ENCODE measurements around the gene MSRB2. TPM values are rescaled to one million over a fixed set of nuclear protein-coding genes. Genes with fewer than 3 reads are reported as not detected.

MSRB2 gene
- total and polyA plus RNA-seq, 2 experiments from 2014 or later, result 9.5 to 34.6 TPM

DNA sequence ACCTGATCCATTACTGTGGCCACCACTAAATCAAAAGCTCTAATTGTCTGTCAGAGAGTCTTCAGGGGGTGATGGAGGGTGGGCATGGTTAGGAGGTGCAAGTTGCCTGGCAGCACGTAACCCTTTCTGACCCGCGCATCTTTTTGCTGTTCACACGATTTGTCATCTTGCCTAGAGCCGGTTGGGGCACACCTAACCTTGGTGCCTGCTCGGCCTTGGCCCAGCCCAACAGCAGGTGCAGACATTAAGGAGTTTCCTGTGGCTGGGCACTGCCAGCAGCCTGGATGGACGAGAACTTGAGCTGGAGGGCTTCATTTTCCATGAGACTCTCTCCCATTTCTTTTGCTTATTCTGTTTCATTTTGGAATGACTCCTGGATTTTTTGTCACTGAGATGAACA, 55.7 kb downstream of the MSRB2 start:
- Histone ChIP-seq H3K27ac (ENCODE audit: low read depth) (no peak overlapping the region), H4K20me1 (replicated peaks; ENCODE audit: insufficient read depth) (no peaks in the 10 kb centered on the region), H3F3A (replicated peaks; ENCODE audit: low read depth) (no peaks in the 10 kb centered on the region), H2AFZ (no peak overlapping the region), H3K27me3 (ENCODE audit: insufficient read depth) (no peaks in the 10 kb centered on the region), H3K4me1 (ENCODE audit: insufficient read depth) (no peaks in the 10 kb centered on the region), H3K4me2 (no peak overlapping the region), H3K36me3 (ENCODE audit: insufficient read depth) (no peaks in the 10 kb centered on the region), H3K9me2 (ENCODE audit: insufficient read depth) (no peaks in the 10 kb centered on the region), H3K4me3 (no peak overlapping the region), H3K79me2 (replicated peaks; ENCODE audit: insufficient read depth) (no peaks in the 10 kb centered on the region)
- H3K4me1 Mint-ChIP-seq, result no peaks in the 10 kb centered on the region
- H3K27ac Mint-ChIP-seq, result no peak overlapping the region
- no peaks in the 10 kb centered on the region for H3K36me3 Mint-ChIP-seq (ENCODE audit: low read depth)
- no peaks in the 10 kb centered on the region for H3K27me3 Mint-ChIP-seq (ENCODE audit: insufficient read depth, low read depth, poor library complexity)
- H3K4me3 Mint-ChIP-seq, result no peak overlapping the region
- TF ChIP-seq EZH2 (IDR thresholded peaks at IDR 0.05; ENCODE audit: low read depth, unreplicated experiment) (no peak), REST (IDR thresholded peaks at IDR 0.05; ENCODE audit: unreplicated experiment) (no peak), NANOG (IDR thresholded peaks at IDR 0.05; ENCODE audit: borderline replicate concordance) (no peak), EZH2phosphoT487 (IDR thresholded peaks at IDR 0.05; ENCODE audit: unreplicated experiment) (no peak), CREB1 (CRISPR knock-in tag; IDR thresholded peaks at IDR 0.05; ENCODE audit: low read depth) (no peak), ZNF114 (CRISPR knock-in tag; IDR thresholded peaks at IDR 0.05) (no peak), JUNB (IDR thresholded peaks at IDR 0.05; ENCODE audit: unreplicated experiment) (no peak), STAT1 (IDR thresholded peaks at IDR 0.05; ENCODE audit: unreplicated experiment) (no peak), POLR2AphosphoS5 (IDR thresholded peaks at IDR 0.05; ENCODE audit: low read depth) (no peak)
- TF ChIP-seq, protein P1, sequence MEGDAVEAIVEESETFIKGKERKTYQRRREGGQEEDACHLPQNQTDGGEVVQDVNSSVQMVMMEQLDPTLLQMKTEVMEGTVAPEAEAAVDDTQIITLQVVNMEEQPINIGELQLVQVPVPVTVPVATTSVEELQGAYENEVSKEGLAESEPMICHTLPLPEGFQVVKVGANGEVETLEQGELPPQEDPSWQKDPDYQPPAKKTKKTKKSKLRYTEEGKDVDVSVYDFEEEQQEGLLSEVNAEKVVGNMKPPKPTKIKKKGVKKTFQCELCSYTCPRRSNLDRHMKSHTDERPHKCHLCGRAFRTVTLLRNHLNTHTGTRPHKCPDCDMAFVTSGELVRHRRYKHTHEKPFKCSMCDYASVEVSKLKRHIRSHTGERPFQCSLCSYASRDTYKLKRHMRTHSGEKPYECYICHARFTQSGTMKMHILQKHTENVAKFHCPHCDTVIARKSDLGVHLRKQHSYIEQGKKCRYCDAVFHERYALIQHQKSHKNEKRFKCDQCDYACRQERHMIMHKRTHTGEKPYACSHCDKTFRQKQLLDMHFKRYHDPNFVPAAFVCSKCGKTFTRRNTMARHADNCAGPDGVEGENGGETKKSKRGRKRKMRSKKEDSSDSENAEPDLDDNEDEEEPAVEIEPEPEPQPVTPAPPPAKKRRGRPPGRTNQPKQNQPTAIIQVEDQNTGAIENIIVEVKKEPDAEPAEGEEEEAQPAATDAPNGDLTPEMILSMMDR (conservative IDR thresholded peaks at IDR 0.05; ENCODE audit: low read depth in 2 of 2), result no peak
- TF ChIP-seq, protein P2, sequence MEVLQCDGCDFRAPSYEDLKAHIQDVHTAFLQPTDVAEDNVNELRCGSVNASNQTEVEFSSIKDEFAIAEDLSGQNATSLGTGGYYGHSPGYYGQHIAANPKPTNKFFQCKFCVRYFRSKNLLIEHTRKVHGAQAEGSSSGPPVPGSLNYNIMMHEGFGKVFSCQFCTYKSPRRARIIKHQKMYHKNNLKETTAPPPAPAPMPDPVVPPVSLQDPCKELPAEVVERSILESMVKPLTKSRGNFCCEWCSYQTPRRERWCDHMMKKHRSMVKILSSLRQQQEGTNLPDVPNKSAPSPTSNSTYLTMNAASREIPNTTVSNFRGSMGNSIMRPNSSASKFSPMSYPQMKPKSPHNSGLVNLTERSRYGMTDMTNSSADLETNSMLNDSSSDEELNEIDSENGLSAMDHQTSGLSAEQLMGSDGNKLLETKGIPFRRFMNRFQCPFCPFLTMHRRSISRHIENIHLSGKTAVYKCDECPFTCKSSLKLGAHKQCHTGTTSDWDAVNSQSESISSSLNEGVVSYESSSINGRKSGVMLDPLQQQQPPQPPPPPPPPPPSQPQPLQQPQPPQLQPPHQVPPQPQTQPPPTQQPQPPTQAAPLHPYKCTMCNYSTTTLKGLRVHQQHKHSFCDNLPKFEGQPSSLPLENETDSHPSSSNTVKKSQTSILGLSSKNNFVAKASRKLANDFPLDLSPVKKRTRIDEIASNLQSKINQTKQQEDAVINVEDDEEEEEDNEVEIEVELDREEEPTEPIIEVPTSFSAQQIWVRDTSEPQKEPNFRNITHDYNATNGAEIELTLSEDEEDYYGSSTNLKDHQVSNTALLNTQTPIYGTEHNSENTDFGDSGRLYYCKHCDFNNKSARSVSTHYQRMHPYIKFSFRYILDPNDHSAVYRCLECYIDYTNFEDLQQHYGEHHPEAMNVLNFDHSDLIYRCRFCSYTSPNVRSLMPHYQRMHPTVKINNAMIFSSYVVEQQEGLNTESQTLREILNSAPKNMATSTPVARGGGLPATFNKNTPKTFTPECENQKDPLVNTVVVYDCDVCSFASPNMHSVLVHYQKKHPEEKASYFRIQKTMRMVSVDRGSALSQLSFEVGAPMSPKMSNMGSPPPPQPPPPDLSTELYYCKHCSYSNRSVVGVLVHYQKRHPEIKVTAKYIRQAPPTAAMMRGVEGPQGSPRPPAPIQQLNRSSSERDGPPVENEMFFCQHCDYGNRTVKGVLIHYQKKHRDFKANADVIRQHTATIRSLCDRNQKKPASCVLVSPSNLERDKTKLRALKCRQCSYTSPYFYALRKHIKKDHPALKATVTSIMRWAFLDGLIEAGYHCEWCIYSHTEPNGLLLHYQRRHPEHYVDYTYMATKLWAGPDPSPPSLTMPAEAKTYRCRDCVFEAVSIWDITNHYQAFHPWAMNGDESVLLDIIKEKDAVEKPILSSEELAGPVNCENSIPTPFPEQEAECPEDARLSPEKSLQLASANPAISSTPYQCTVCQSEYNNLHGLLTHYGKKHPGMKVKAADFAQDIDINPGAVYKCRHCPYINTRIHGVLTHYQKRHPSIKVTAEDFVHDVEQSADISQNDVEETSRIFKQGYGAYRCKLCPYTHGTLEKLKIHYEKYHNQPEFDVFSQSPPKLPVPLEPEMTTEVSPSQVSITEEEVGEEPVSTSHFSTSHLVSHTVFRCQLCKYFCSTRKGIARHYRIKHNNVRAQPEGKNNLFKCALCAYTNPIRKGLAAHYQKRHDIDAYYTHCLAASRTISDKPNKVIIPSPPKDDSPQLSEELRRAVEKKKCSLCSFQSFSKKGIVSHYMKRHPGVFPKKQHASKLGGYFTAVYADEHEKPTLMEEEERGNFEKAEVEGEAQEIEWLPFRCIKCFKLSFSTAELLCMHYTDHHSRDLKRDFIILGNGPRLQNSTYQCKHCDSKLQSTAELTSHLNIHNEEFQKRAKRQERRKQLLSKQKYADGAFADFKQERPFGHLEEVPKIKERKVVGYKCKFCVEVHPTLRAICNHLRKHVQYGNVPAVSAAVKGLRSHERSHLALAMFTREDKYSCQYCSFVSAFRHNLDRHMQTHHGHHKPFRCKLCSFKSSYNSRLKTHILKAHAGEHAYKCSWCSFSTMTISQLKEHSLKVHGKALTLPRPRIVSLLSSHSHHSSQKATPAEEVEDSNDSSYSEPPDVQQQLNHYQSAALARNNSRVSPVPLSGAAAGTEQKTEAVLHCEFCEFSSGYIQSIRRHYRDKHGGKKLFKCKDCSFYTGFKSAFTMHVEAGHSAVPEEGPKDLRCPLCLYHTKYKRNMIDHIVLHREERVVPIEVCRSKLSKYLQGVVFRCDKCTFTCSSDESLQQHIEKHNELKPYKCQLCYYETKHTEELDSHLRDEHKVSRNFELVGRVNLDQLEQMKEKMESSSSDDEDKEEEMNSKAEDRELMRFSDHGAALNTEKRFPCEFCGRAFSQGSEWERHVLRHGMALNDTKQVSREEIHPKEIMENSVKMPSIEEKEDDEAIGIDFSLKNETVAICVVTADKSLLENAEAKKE (CRISPR knock-in tag; IDR thresholded peaks at IDR 0.05), result no peak
- DNase-seq (ENCODE audit: low spot score) (no peak), ATAC-seq (no peak)
- no peaks in the 10 kb centered on the region for H3K9me3 Mint-ChIP-seq
